WI38 (cell line): Measurements from ENCODE around the gene ARL6IP6.

Experiments
- H3K4me3 ChIP-seq: 2 replicates; pipeline ENCODE4 v1.5.1; 2011; ENCODE audit warnings: low read depth, mild to moderate bottlenecking, control low read depth, low read length
- CTCF ChIP-seq: IDR thresholded peaks from 2 replicates; pipeline ENCODE4 v1.5.1; 2012; ENCODE audit warnings: low read depth, mild to moderate bottlenecking, control low read depth, low read length

Gene ARL6IP6

GRCh38 chr2:152693033-152693432, 25.4 kb upstream of the ARL6IP6 start:
- H3K4me3 ChIP-seq: no peak overlapping the region
- TF ChIP-seq CTCF: no peak

- H3K4me3 ChIP-seq: peak overlapping the region; percentile 46
- TF ChIP-seq CTCF: no peak
Observed at GRCh38 chr2:152694161-152694661, 24.2 kb upstream of the ARL6IP6 start.

GRCh38 chr2:152695763-152696162, 22.7 kb upstream of the ARL6IP6 start:
- no peak overlapping the region for H3K4me3 ChIP-seq
- no peak for TF ChIP-seq CTCF

GRCh38 chr2:152696476-152696875, 21.9 kb upstream of the ARL6IP6 start:
- no peak overlapping the region for H3K4me3 ChIP-seq
- no peak for TF ChIP-seq CTCF

- no peak overlapping the region for H3K4me3 ChIP-seq
- TF ChIP-seq CTCF: no peak
Observed at GRCh38 chr2:152701198-152701597, 17.2 kb upstream of the ARL6IP6 start.

- no peak for TF ChIP-seq CTCF
- H3K4me3 ChIP-seq: no peak overlapping the region
Observed at GRCh38 chr2:152706477-152707021, 11.9 kb upstream of the ARL6IP6 start.

- TF ChIP-seq CTCF: no peak
Observed at GRCh38 chr2:152708742-152709141, 9.7 kb upstream of the ARL6IP6 start.

More at GRCh38 chr2:152708742-152709141, 9.7 kb upstream of the ARL6IP6 start:
- no peak overlapping the region for H3K4me3 ChIP-seq
